Activated CD4-positive, alpha-beta T cell treated with anti-CD3 and anti-CD28 coated beads for 48 hours (primary cell): ENCODE results near the gene PSMA1.

Experiments used
- DNase-seq: peaks from one replicate; pipeline ENCODE4 v3.0.0-alpha.2; 2020

Gene PSMA1

DNA sequence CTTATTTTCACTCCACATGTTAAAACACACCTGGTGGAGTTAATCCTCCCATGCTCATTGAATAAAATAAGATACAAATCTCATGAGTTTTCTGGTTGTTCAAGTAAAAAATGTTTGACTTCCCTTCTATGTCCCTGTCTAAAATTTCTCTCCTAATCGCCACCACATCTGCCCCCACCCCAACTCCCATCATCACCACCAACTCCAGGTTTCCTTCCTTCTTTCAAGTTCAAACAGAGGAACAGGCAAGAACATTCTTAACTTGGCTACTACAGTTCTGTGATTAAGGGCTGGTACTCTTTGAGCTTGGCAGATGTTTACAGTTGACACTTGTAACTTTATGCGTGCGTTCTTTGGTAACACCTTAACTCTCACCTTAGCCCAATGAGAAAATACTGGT, 9.1 kb upstream of the PSMA1 start:
- DNase-seq, result no peak

DNA sequence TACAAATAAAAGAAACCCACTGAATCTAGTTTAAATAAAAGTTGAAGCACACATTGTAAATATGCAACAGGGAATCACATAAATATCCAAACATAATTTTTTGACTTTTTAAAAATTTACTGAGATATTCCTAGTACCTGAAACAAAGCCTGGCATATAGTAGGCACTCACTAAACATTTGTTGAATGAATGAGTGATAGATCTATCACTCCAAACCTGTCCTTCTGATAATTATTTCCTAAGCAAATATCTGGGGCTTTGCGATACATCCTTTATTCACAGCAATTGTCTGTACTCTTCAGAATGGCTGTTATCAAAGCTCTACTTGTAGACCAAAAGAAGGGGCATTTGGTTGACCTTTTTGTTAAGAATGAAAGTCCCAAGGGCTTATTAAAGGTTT, 2.6 kb upstream of the PSMA1 start:
- DNase-seq, result no peak

GRCh38 chr11:14522245-14522644, 2.1 kb upstream of the PSMA1 start:
- DNase-seq, result no peak

GRCh38 chr11:14520747-14521151, 563 bp upstream of the PSMA1 start:
- no peak for DNase-seq

DNA sequence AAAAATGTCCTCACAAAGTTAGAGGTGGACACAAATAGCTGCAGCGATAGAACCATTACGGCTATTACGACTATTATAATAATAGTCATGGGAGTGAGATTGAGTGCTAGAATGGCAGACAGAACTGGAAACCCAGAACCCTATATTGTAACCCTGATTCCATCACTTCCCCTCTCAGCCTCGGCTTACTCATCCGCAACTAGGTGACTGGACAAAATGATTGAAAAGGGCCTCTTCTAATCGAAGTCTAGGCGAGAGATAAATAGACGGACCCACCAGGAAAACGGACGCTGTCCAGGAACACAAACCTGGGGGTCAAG, 629 bp downstream of the PSMA1 start:
- peak; percentile 40 for DNase-seq

DNA sequence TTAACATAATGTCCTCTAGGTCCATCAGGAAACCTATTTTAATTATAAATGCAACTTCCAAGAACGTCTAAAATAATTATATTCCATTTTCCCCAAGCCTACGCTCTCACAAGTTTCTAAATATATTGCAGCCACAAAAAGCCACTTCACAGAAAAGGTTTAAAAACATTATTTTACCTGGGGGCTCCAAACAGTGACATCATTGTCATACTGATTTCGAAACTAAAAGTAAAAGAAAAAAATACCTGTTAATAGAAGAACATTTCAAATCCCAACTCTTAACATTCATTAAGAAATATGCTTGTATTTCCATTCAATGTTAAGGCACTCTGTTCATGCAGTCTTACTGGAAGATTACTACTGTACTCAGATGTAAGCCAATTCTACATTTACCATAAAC, 1.4 kb downstream of the PSMA1 start:
- DNase-seq, result no peak

GRCh38 chr11:14513800-14514199, 6.4 kb downstream of the PSMA1 start:
- no peak for DNase-seq

GRCh38 chr11:14506532-14506931, 13.7 kb downstream of the PSMA1 start:
- no peak for DNase-seq

DNA sequence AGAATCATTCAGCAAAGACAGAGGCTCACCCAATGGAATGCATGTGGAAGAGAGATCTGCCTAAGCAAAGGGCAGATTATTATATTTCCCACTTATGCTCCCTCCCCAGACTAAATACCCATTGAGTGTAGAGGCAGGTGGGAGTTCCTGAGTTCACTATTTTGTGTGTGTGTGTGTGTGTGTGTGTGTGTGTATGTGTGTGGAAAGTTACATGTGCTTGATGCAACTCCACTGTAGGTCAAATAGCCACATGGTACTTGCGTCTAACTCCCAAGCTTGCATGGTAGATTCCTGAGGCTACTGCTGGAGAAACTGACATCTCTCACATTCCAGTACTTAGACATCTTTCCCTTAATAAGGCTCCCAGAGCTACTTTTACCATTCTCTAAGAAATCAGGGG, 17.2 kb downstream of the PSMA1 start:
- DNase-seq, result no peak

GRCh38 chr11:14502039-14502438, 18.1 kb downstream of the PSMA1 start:
- no peak for DNase-seq

GRCh38 chr11:14500181-14500651, 20.0 kb downstream of the PSMA1 start:
- DNase-seq, result peak; percentile 60

DNA sequence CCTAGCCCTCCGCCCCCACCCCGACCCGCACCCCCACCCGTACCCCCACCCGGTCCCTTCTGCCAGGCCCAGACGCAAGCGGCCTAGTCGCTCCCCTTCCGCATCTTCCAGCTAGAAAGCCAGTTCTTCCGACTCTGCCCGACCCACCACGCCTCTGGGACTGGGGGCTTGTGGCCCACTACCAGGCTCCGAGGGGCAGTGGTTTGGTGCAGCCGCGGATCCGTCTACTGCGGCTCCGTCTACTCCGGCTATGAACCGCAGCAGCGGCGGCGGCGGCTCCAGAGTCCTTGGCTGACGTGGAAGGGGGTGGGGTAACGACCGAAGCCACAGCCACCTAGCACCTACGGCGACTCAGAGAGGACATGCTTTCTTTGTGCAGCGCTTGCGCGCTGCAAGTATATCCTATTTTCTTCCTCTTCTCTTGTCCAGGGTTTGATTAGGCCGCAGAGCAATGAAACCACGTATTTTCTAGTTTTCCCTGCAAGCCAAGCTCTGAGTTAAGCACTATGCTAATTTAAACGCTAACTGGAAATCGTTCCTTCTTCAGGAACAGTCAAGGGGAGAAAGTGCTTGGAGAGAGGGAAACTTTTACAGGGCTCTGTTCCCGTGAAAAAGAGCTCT, 20.5 kb downstream of the PSMA1 start, which contains the start of gene COPB1:
TSS of gene COPB1 (minus strand) at position 252 of the 621 bp plus-strand sequence. CDS start 883 bp downstream, outside the sequence.
- peak; percentile 95 for DNase-seq

DNA sequence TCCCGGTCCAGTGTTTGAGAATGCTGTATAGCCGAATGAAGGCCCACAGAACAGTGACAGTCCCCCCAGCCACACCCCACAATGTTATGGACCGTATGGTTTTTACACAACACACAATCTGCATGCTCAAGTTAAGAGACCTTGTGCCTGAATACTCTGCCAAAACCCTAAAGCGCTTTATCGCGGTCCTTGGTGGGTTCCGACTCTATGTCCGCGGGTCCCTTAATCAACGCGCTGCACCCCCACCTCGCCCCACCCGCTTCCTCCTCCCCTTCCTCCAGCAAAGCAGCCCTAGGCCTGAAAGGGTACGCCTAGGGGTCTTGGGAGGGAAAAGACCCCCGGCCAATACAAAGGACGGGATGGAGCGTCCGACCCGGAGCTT, 21.0 kb downstream of the PSMA1 start:
- DNase-seq, result peak; percentile 51

- no peak for DNase-seq
Measured at GRCh38 chr11:14480716-14481115, 39.5 kb downstream of the PSMA1 start.

DNA sequence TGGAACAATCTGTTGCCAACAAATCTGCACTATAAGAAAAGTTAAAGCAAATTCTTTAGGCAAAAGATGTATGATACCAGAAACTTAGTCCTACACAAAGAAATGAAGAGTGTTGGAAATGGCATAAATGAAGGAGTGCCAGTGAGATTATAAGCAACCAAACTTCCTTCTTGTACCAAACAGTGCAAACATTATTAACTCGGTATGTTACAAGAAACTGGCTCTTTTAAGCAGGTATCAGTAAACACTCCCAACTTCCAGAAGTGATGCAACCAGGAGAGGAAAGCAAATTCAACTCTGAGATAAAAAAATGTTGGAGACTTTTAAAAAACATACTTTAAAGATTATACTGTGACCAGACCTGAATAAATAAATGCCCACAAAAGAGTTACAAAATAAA, 49.1 kb downstream of the PSMA1 start:
- DNase-seq, result no peak

DNA sequence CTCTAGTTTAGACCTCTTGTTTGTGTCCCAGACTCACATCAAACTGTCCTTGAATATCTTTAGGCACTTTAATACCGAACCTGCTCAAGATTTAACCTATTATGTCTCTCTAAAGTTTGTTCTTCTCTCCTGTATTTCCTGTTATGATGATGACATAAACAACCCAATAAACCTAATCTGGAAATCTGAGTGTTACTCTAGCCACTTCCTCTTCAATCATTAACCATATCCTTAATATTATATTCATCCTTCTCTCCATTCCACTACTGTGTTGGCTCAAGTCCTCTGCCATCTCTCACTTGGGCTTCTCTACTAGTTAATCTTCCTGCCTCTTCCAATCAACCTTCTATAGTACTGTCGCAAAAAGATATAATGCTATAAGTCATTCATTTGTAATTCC, 56.6 kb downstream of the PSMA1 start:
- no peak for DNase-seq

- DNase-seq, result no peak
Measured at GRCh38 chr11:14460147-14460546, 60.0 kb downstream of the PSMA1 start.

DNA sequence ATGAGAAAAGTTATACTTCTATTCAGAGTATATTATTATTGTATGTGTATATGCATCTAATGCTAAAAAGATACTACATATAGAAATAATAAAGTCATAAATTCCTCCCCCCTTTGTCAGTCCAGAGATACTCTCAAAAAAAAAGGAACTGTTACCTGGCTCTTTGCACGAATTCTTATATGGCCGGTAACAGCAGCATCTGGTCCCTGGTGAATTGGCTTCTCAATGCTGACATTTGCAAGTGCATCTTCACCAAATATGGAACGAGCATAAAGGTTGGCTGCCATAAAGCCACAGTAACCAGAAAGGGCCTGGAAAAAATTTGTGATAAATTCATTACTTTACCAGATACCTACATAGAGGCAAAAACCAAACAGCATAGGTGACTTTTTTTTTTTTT, 61.8 kb downstream of the PSMA1 start:
- DNase-seq, result no peak

DNA sequence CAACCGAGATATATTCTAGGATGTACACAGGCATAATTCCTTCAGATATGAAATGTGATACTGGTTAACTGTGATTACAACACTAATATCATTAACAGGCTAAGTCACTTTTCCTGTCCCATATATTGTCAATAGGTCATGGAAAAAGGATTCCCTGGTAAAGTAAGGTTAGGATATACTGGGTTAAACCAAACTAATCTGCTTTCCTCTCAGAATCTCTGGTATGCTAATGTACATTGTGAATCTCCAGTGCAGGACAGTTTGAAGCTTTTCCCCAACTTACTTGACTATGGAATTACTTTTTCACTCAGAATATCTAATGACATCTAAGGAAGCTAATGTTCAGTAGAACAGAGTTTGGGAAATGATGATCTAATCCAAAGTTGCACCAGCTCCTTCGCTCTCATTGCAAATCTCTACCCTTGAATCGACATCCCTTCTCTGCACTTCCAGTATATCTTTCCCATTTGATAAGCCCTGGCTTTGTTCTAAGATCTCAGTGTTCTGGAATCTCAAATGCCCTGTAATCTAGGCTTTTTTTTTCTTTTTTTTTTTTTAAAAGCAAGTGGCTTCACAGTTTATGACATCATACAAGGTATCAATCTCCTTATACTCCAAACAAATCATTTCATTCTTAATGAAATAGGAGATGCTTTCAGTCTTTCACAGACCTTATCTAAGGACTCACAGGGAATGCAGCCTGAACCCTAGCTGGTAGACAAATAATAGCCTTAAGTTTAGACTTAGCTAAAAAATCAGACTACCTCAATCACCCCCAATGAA, 64.3 kb downstream of the PSMA1 start:
- no peak for DNase-seq
